GM13976 (cell line): ENCODE results near the gene CMAS.

Source experiments
- DNase-seq: peaks from one replicate; pipeline ENCODE4 v3.0.0; 2012; ENCODE audit warnings: low spot score
- in situ Hi-C: fragments of 300-500 bp; cut with MboI; formaldehyde crosslinking; loops from one replicate; pipeline ENCODE4 v1.12.0; 2022; ENCODE audit warnings: low sequenced_read_pairs, mixed read lengths, inconsistent platforms; ENCODE audit not compliant: unreplicated experiment
- TF ChIP-seq, protein P1 (sequence below): IDR thresholded peaks from 2 replicates; pipeline ENCODE4 v1.5.1; 2012; ENCODE audit warnings: borderline replicate concordance, mild to moderate bottlenecking; ENCODE audit not compliant: insufficient read depth; ENCODE audit errors: extremely low read depth, missing control alignments, control extremely low read depth

Gene CMAS

GRCh38 chr12:22034709-22035506 is 11.1 kb upstream of the CMAS start:
- TF ChIP-seq, protein P1, sequence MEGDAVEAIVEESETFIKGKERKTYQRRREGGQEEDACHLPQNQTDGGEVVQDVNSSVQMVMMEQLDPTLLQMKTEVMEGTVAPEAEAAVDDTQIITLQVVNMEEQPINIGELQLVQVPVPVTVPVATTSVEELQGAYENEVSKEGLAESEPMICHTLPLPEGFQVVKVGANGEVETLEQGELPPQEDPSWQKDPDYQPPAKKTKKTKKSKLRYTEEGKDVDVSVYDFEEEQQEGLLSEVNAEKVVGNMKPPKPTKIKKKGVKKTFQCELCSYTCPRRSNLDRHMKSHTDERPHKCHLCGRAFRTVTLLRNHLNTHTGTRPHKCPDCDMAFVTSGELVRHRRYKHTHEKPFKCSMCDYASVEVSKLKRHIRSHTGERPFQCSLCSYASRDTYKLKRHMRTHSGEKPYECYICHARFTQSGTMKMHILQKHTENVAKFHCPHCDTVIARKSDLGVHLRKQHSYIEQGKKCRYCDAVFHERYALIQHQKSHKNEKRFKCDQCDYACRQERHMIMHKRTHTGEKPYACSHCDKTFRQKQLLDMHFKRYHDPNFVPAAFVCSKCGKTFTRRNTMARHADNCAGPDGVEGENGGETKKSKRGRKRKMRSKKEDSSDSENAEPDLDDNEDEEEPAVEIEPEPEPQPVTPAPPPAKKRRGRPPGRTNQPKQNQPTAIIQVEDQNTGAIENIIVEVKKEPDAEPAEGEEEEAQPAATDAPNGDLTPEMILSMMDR: no peak
- in situ Hi-C loops: no loop called here
- DNase-seq: no peak

GRCh38 chr12:22037947-22038346 is 8.1 kb upstream of the CMAS start:
- in situ Hi-C loops: no loop called here
- TF ChIP-seq, protein P1: no peak
- no peak for DNase-seq

DNA sequence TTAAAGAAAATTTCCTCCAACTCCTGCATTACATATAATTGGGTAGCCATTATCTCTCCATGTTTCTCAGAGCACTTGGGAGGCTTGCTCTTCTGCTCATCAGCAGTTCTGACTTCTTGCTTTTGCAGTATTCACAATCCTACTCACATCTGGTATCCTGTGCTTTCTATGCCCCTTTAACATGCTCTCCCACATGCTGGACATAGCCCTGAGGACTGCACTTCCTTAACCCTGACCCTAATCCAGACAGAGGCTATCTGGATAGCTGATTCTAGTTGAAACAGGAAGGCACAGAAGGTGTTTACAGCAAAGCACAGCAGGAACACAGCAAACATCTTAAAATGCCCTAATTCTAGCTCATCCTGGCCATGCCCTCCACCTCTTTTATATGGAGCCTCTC is 7.3 kb upstream of the CMAS start:
- TF ChIP-seq, protein P1: no peak
- DNase-seq: no peak

GRCh38 chr12:22039361-22039760 is 6.7 kb upstream of the CMAS start:
- no peak for DNase-seq
- in situ Hi-C loops: no loop called here
- TF ChIP-seq, protein P1: no peak

More for the DNA sequence above, 7.3 kb upstream of the CMAS start:
- in situ Hi-C loops: no loop called here

DNA sequence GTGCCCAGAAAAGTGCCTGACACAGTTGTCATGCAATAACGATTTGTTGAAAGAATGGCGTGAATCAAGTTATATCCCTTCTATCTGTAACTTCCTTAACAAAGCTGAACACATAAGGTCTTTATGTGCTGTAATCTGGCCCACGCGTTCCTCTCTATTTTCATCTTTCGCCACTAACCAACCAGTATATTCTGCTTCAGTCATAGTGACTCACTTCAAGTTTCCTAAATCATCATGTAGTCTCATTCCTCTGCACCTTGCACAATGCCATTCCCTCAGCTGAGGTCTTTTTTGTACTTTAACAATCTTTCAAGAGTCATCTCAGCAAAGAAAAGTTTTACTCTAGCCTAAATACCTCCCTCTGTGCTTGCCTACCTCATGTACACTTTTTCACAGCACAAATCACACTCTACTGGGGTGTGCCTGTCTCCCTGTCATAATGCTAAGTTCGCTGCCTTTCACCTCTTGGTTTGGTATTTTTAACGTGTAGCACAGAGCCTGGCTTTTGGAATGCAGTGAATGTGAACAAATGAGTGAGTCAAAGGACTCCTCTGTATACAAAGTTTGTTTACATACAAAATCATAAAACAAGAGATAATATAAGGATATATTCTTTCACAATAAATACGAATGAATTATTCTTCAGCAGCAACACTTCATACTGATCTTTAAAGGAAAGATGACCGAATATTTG is 2.9 kb upstream of the CMAS start:
- in situ Hi-C loops: no loop called here
- DNase-seq: no peak
- TF ChIP-seq, protein P1: no peak

- in situ Hi-C loops: no loop called here
- DNase-seq: no peak
Measured at GRCh38 chr12:22043943-22044342, 2.1 kb upstream of the CMAS start.

More at GRCh38 chr12:22043943-22044342, 2.1 kb upstream of the CMAS start:
- TF ChIP-seq, protein P1: no peak
